Measurements from ENCODE around the gene SYT2.

GRCh38 chr1:202622388-202622787 is 87.9 kb downstream of the SYT2 start:
- no peak for TF ChIP-seq CTCF (IDR thresholded peaks at IDR 0.05; ENCODE audit: borderline replicate concordance, extremely low read depth, low read length, poor library complexity, severe bottlenecking)
- no peak for TF ChIP-seq EZH2 (IDR thresholded peaks at IDR 0.05; ENCODE audit: borderline replicate concordance, low read depth, low read length, severe bottlenecking)

Data from DND-41 (cell line).